DOHH2 (cell line): ENCODE results near the gene SLC16A9.

ENCODE experiments used
- H3F3A ChIP-seq: fragments of 200-600 bp; sonication (generic), shearing (Covaris generic); 2 replicates; pipeline ENCODE4 v1.6.0; 2016; ENCODE audit warnings: antibody characterized with exemption, mild to moderate bottlenecking; ENCODE audit not compliant: control insufficient read depth, insufficient read depth
- H3K27ac ChIP-seq: fragments of 200-600 bp; sonication (generic); 2 replicates; pipeline ENCODE4 v1.5.1; 2014; ENCODE audit warnings: low read depth, mild to moderate bottlenecking, low read length, moderate library complexity
- H3K27me3 ChIP-seq: fragments of 200-600 bp; sonication (generic); 2 replicates; pipeline ENCODE4 v1.6.1; 2014; ENCODE audit warnings: mild to moderate bottlenecking, low read length, mixed read lengths; ENCODE audit not compliant: control insufficient read depth
- H3K36me3 ChIP-seq: fragments of 200-600 bp; sonication (generic); 2 replicates; pipeline ENCODE4 v1.6.1; 2014; ENCODE audit warnings: mild to moderate bottlenecking, low read length, moderate library complexity, mixed read lengths; ENCODE audit not compliant: control insufficient read depth
- H3K4me1 ChIP-seq: fragments of 200-600 bp; sonication (generic); 2 replicates; pipeline ENCODE4 v1.6.1; 2014; ENCODE audit warnings: mild to moderate bottlenecking, low read length, mixed read lengths; ENCODE audit not compliant: control insufficient read depth
- H3K4me2 ChIP-seq: fragments of 200-600 bp; sonication (generic); 2 replicates; pipeline ENCODE4 v1.6.0; 2014; ENCODE audit warnings: mild to moderate bottlenecking, low read length, moderate library complexity
- H3K4me3 ChIP-seq: fragments of 200-600 bp; sonication (generic); 2 replicates; pipeline ENCODE4 v1.5.1; 2014; ENCODE audit warnings: mild to moderate bottlenecking, low read length, mixed read lengths
- H3K79me2 ChIP-seq: fragments of 200-600 bp; sonication (generic); 2 replicates; pipeline ENCODE4 v1.6.1; 2014; ENCODE audit warnings: mild to moderate bottlenecking, low read length, mixed read lengths; ENCODE audit not compliant: control insufficient read depth
- H3K9me2 ChIP-seq: fragments of 200-600 bp; sonication (generic); replicated peaks from 2 replicates; pipeline ENCODE4 v1.6.1; 2014; ENCODE audit warnings: mild to moderate bottlenecking, low read length, mixed read lengths; ENCODE audit not compliant: control insufficient read depth
- H3K9me3 ChIP-seq: fragments of 200-600 bp; sonication (generic); 2 replicates; pipeline ENCODE4 v1.6.1; 2014; ENCODE audit warnings: antibody characterized with exemption, low read length, mixed read lengths; ENCODE audit not compliant: control insufficient read depth, insufficient read depth
- H4K20me1 ChIP-seq: fragments of 200-600 bp; sonication (generic); 2 replicates; pipeline ENCODE4 v1.6.0; 2014; ENCODE audit warnings: low read depth, mild to moderate bottlenecking, antibody characterized with exemption, low read length, moderate library complexity; ENCODE audit not compliant: control insufficient read depth, insufficient read depth
- CTCF ChIP-seq: fragments of 200-600 bp; sonication (generic); IDR thresholded peaks from one replicate; pipeline ENCODE4 v1.5.1; 2014; ENCODE audit warnings: antibody characterized with exemption, mild to moderate bottlenecking, low read depth, low read length; ENCODE audit not compliant: poor library complexity, severe bottlenecking
- EZH2phosphoT487 ChIP-seq: fragments of 200-600 bp; sonication (generic); IDR thresholded peaks from 2 replicates; pipeline ENCODE4 v1.6.1; 2017; ENCODE audit warnings: borderline replicate concordance, mild to moderate bottlenecking, antibody characterized with exemption, low read length, moderate library complexity, mixed read lengths

The SLC16A9 gene

GRCh38 chr10:59688921-59689351 lies 20.7 kb downstream of the SLC16A9 start:
- no peaks in the 10 kb centered on the region for H4K20me1 ChIP-seq
- H3F3A ChIP-seq: no peaks in the 10 kb centered on the region
- no peaks in the 10 kb centered on the region for H3K4me1 ChIP-seq
- TF ChIP-seq EZH2phosphoT487: no peak
- H3K27ac ChIP-seq: no peak overlapping the region
- H3K36me3 ChIP-seq: no peaks in the 10 kb centered on the region
- H3K4me2 ChIP-seq: no peak overlapping the region
- no peaks in the 10 kb centered on the region for H3K9me3 ChIP-seq
- no peaks in the 10 kb centered on the region for H3K9me2 ChIP-seq
- H3K4me3 ChIP-seq: no peak overlapping the region
- no peaks in the 10 kb centered on the region for H3K27me3 ChIP-seq
- H3K79me2 ChIP-seq: no peaks in the 10 kb centered on the region

GRCh38 chr10:59687657-59688056 lies 22.0 kb downstream of the SLC16A9 start:
- no peaks in the 10 kb centered on the region for H4K20me1 ChIP-seq
- H3K4me2 ChIP-seq: no peak overlapping the region
- no peaks in the 10 kb centered on the region for H3K9me2 ChIP-seq
- H3K27me3 ChIP-seq: no peaks in the 10 kb centered on the region
- no peaks in the 10 kb centered on the region for H3K4me1 ChIP-seq
- no peaks in the 10 kb centered on the region for H3K36me3 ChIP-seq
- H3K27ac ChIP-seq: no peak overlapping the region
- TF ChIP-seq CTCF (no peak), EZH2phosphoT487 (no peak)
- H3K9me3 ChIP-seq: no peaks in the 10 kb centered on the region
- no peaks in the 10 kb centered on the region for H3K79me2 ChIP-seq
- H3K4me3 ChIP-seq: no peak overlapping the region
- no peaks in the 10 kb centered on the region for H3F3A ChIP-seq

- Histone ChIP-seq H3K27ac (no peak overlapping the region), H3K4me2 (no peak overlapping the region), H4K20me1 (no peaks in the 10 kb centered on the region), H3K4me1 (peaks cover 4% of the 10 kb centered on the region), H3K9me3 (no peaks in the 10 kb centered on the region), H3K9me2 (no peaks in the 10 kb centered on the region), H3K27me3 (no peaks in the 10 kb centered on the region), H3K4me3 (no peak overlapping the region), H3K36me3 (no peaks in the 10 kb centered on the region), H3F3A (no peaks in the 10 kb centered on the region), H3K79me2 (no peaks in the 10 kb centered on the region)
- TF ChIP-seq EZH2phosphoT487: no peak
- TF ChIP-seq CTCF: no peak
Observed at GRCh38 chr10:59684006-59684405, 25.6 kb downstream of the SLC16A9 start.

GRCh38 chr10:59682986-59683937 lies 26.4 kb downstream of the SLC16A9 start:
- H3F3A ChIP-seq: no peaks in the 10 kb centered on the region
- no peak overlapping the region for H3K27ac ChIP-seq
- H3K27me3 ChIP-seq: no peaks in the 10 kb centered on the region
- peaks cover 7% of the 10 kb centered on the region for H3K4me1 ChIP-seq
- H3K79me2 ChIP-seq: no peaks in the 10 kb centered on the region
- TF ChIP-seq EZH2phosphoT487: no peak
- no peak for TF ChIP-seq CTCF
- no peaks in the 10 kb centered on the region for H3K36me3 ChIP-seq
- H3K9me3 ChIP-seq: no peaks in the 10 kb centered on the region
- H4K20me1 ChIP-seq: no peaks in the 10 kb centered on the region
- no peak overlapping the region for H3K4me3 ChIP-seq
- no peak overlapping the region for H3K4me2 ChIP-seq
- H3K9me2 ChIP-seq: no peaks in the 10 kb centered on the region
